AG04449 (cell line): Measurements from ENCODE around the gene ISG20L2.

Experiments
- CTCF ChIA-PET: fragments of 350-600 bp; formaldehyde crosslinking; extraction: SDS; loops from one replicate; lab custom pipeline; 2021; ENCODE audit warnings: antibody characterized with exemption; lab: Yijun Ruan, JAX
- POLR2A ChIA-PET: fragments of 400-600, 350-600 bp; formaldehyde crosslinking; extraction: SDS; loops from one replicate; lab custom pipeline; 2020; ENCODE audit warnings: antibody characterized with exemption, inconsistent platforms; lab: Yijun Ruan, JAX
- DNase-seq: peaks from one replicate; pipeline ENCODE4 v3.0.0-alpha.2; 2010; ENCODE audit warnings: low read depth, low spot score
- H3K4me3 ChIP-seq: 2 replicates; pipeline ENCODE4 v1.5.1; 2011; ENCODE audit warnings: low read depth, mild to moderate bottlenecking, control low read depth, low read length
- CTCF ChIP-seq: IDR thresholded peaks from one replicate; pipeline ENCODE4 v1.5.1; 2011; ENCODE audit warnings: mild to moderate bottlenecking, moderate library complexity, low read length, control low read depth, inconsistent platforms; ENCODE audit not compliant: insufficient read depth; ENCODE audit errors: missing control alignments

Gene ISG20L2

DNA sequence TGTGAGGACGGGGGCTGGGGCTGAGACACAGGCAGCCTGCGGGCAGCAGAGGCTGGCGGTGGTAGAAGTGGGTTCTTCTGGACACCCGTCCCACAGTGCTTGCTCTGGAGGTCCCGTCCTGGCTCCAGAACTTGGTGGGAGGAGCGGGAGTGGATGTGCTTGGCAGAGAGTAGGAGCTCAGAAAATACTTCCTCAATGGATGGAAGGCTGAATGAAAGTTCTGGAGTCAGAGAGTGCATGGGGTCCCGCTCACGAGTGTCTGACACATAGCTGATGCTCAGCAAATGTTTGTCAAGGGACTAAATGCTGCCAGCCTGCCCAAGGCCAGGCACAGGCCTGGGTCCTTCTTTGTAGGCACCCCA is 37.9 kb downstream of the ISG20L2 start:
- TF ChIP-seq CTCF, result no peak
- DNase-seq, result no peak

GRCh38 chr1:156689953-156690674 is 38.5 kb downstream of the ISG20L2 start:
- DNase-seq, result no peak
- no peak for TF ChIP-seq CTCF
- peak overlapping the region; percentile 43; the same call in 1 of the 2 replicates for H3K4me3 ChIP-seq
- ChIA-PET CTCF (interaction anchor here (0.6 to 49.8 kb wide), 44 partner anchors 14 to 384 kb away, joined by 3 to 2951 read pairs (median 8); partner anchors contain the start of genes CRABP2, HDGF, INSRR and ISG20L2), POLR2A (interaction anchor here (1.6 to 2.7 kb wide), 4 partner anchors 13 to 38 kb away, joined by 4 to 19 read pairs (median 8); partner anchors contain the start of genes CRABP2, ISG20L2 and METTL25B)

More for the DNA sequence above, 37.9 kb downstream of the ISG20L2 start:
- ChIA-PET POLR2A (interaction anchor here (1.7 to 2.7 kb wide), 3 partner anchors 12 to 36 kb away, joined by 4 to 19 read pairs (median 8); partner anchors contain the start of gene CRABP2), CTCF (interaction anchor here (1.1 to 49.8 kb wide), 20 partner anchors 15 to 258 kb away, joined by 3 to 2951 read pairs (median 14); partner anchors contain the start of genes CRABP2, INSRR, ISG20L2 and LRRC71)
- H3K4me3 ChIP-seq, result no peak overlapping the region

- POLR2A ChIA-PET, result interaction anchor here (1.6 to 2.7 kb wide), 3 partner anchors 13 to 39 kb away, joined by 4 to 19 read pairs (median 9); partner anchors contain the start of genes ISG20L2 and METTL25B
- peak; percentile 92 for TF ChIP-seq CTCF
- no peak for DNase-seq
- H3K4me3 ChIP-seq, result peak overlapping the region; percentile 46
- CTCF ChIA-PET, result interaction anchor here (0.6 to 49.8 kb wide), 54 partner anchors 13 to 385 kb away, joined by 3 to 2951 read pairs (median 6); partner anchors contain the start of genes CRABP2, HDGF, INSRR and ISG20L2
Measured at GRCh38 chr1:156689035-156689952, 39.3 kb downstream of the ISG20L2 start.

- POLR2A ChIA-PET, result interaction anchor here (0.6 to 1.0 kb wide), 3 partner anchors 9 to 213 kb away, joined by 3 read pairs; no protein-coding TSS in a partner anchor
- no peak for DNase-seq
- CTCF ChIA-PET, result interaction anchor here (0.8 to 49.8 kb wide), 16 partner anchors 8 to 298 kb away, joined by 3 to 2951 read pairs (median 6); partner anchors contain the start of genes CRABP2, INSRR, ISG20L2 and LRRC71
- H3K4me3 ChIP-seq, result no peak overlapping the region
- TF ChIP-seq CTCF, result no peak
Measured at GRCh38 chr1:156684227-156684782, 44.3 kb downstream of the ISG20L2 start.

GRCh38 chr1:156682166-156682890 is 46.2 kb downstream of the ISG20L2 start:
- DNase-seq, result no peak
- POLR2A ChIA-PET, result interaction anchor here (0.7 kb wide), 1 partner anchor 46 kb away, joined by 3 read pairs; the partner anchor contains the start of genes ISG20L2 and METTL25B
- peak; percentile 11 for TF ChIP-seq CTCF
- CTCF ChIA-PET, result interaction anchor here (0.7 to 49.8 kb wide), 11 partner anchors 7 to 210 kb away, joined by 3 to 2951 read pairs (median 8); partner anchors contain the start of genes CRABP2, INSRR, ISG20L2 and METTL25B
- H3K4me3 ChIP-seq, result no peak overlapping the region
